Thoracic aorta endothelial cell (primary cell): ENCODE measurements around the gene SERPINH1. TPM values are rescaled to one million over a fixed set of nuclear protein-coding genes. Genes with fewer than 3 reads are reported as not detected.

Experiments
- total RNA-seq: library from RNA; depleted of rRNA; stranded (reverse); fragments of >200 nt; gene quantifications from 2 replicates; pipeline ENCODE4 v1.2.3, GENCODE V29; 2012

SERPINH1 gene
- total RNA-seq, result 431 and 443 TPM in 2 replicates

GRCh38 chr11:75562048-75562835 is at the start of gene SERPINH1:
TSS of gene SERPINH1 (plus strand) at chr11:75562253. CDS start at chr11:75566350, 4,097 bp downstream.

GRCh38 chr11:75525433-75526191 is 36.4 kb upstream of the SERPINH1 start, which contains the start of gene GDPD5:
TSS of gene GDPD5 (minus strand) at chr11:75525941. CDS start at chr11:75477735, 48,206 bp downstream.

Other genes with a start within 250 kb of the SERPINH1 start
- gene ARRB1, start 210.6 kb upstream of the SERPINH1 start, total RNA-seq, result 100 and 189 TPM in 2 replicates
- gene RPS3, start 162.7 kb upstream of the SERPINH1 start, total RNA-seq, result 2,995 and 3,562 TPM in 2 replicates
- 1.0 and 2.1 TPM in 2 replicates for gene KLHL35, start 129.1 kb upstream of the SERPINH1 start, total RNA-seq
- 36.4 and 49.7 TPM in 2 replicates for gene GDPD5, start 36.3 kb upstream of the SERPINH1 start, total RNA-seq
- 0.27 and 0.36 TPM in 2 replicates for gene MAP6, start 106.8 kb downstream of the SERPINH1 start, total RNA-seq
- not detected in 2 replicates for gene MOGAT2, start 155.6 kb downstream of the SERPINH1 start, total RNA-seq
- 1.9 and 2.1 TPM in 2 replicates for gene DGAT2, start 206.5 kb downstream of the SERPINH1 start, total RNA-seq